Transverse colon (tissue), 4 donors: ENCODE measurements around the gene ASB5. TPM values are rescaled to one million over a fixed set of nuclear protein-coding genes. Genes with fewer than 3 reads are reported as not detected.

Source experiments
- DNase-seq: peaks from one replicate; pipeline ENCODE4 v3.0.0-alpha.2; 2019
- H3K27ac ChIP-seq, 4 donors: fragments of 200-600 bp; sonication (generic); 2 replicates each; pipeline ENCODE4 v1.5.1; 2016 to 2018; ENCODE audit warnings: inconsistent platforms in 4 of 4
- H3K27me3 ChIP-seq: fragments of 200-600 bp; sonication (generic); 2 replicates; pipeline ENCODE4 v1.5.1; 2017; ENCODE audit warnings: inconsistent platforms
- H3K36me3 ChIP-seq, 4 donors: fragments of 200-600 bp; sonication (generic); 2 replicates each; pipeline ENCODE4 v1.5.1; 2017 to 2019; ENCODE audit warnings: inconsistent platforms in 4 of 4
- H3K4me1 ChIP-seq, 4 donors: fragments of 200-600 bp; sonication (generic); 2 replicates each; pipeline ENCODE4 v1.5.1; 2017 to 2020; ENCODE audit warnings: inconsistent platforms in 4 of 4
- H3K4me3 ChIP-seq, 4 donors: fragments of 200-600 bp; sonication (generic); 1 replicate in 1 of 4; 2 replicates in 3 of 4; pipeline versions ENCODE4 v1.5.1 to v1.6.1; 2017 to 2019; ENCODE audit warnings: inconsistent platforms in 4 of 4
- H3K9me3 ChIP-seq, 2 donors: fragments of 200-600 bp; sonication (generic); 2 replicates each; pipeline ENCODE4 v1.5.1; 2017 to 2019; ENCODE audit warnings: inconsistent platforms in 2 of 2
- CTCF ChIP-seq, 5 experiments: fragments of 200-600 bp in 3 of 5; fragments of 450-650 bp in 2 of 5; sonication (generic) in 3 of 5; IDR thresholded peaks; 1 replicate in 2 of 5; 2 replicates in 3 of 5; pipeline ENCODE4 v1.5.1; 2016 to 2017; ENCODE audit warnings: antibody characterized with exemption in 5 of 5, inconsistent platforms in 3 of 5, mild to moderate bottlenecking in 2 of 5, moderate library complexity in 1 of 5
- EP300 ChIP-seq: sonication (generic); formaldehyde crosslinking; IDR thresholded peaks from one replicate; pipeline ENCODE4 v1.6.1; 2017; ENCODE audit warnings: antibody characterized with exemption, low read depth
- POLR2A ChIP-seq: fragments of 450-650 bp; IDR thresholded peaks from one replicate; pipeline ENCODE4 v1.6.1; 2016; ENCODE audit warnings: antibody characterized with exemption, mild to moderate bottlenecking, moderate library complexity
- POLR2AphosphoS5 ChIP-seq, 3 donors: sonication (generic); formaldehyde crosslinking; IDR thresholded peaks; one replicate each; pipeline ENCODE4 v1.6.1; 2016; ENCODE audit warnings: antibody characterized with exemption in 3 of 3
- WGBS, 2 donors: methylation state at CpG; one replicate each; pipeline ENCODE4 v1.1.5; 2018; ENCODE audit warnings: low coverage in 1 of 2; 5-methylcytosine and 5-hydroxymethylcytosine counted together
- in situ Hi-C, 4 donors: fragments of 200-750 bp; cut with MboI; loops; one replicate each; pipeline versions ENCODE4 v1.15.0 to v1.15.1; 2017; ENCODE audit warnings: low sequenced_read_pairs in 3 of 4, low pct_ligation_motif_present in 1 of 4, low pct_unique_long_range_greater_than_20kb in 1 of 4
- intact Hi-C: fragments of 100-400 bp; cut with DNase I; formaldehyde crosslinking; loops from one replicate; pipeline ENCODE4 v1.15.1; 2023; ENCODE audit warnings: low total_unique reads
- total RNA-seq, 4 donors: library from RNA; depleted of rRNA; stranded (reverse); fragments of >200 nt; gene quantifications; one replicate each; pipeline ENCODE4 v1.1.0, GENCODE V29; 2016

ASB5 gene, protein sequence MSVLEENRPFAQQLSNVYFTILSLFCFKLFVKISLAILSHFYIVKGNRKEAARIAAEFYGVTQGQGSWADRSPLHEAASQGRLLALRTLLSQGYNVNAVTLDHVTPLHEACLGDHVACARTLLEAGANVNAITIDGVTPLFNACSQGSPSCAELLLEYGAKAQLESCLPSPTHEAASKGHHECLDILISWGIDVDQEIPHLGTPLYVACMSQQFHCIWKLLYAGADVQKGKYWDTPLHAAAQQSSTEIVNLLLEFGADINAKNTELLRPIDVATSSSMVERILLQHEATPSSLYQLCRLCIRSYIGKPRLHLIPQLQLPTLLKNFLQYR
- 1 to 10 TPM in 3 of 4 donors, not detected in 1; 1.4 to 3.8 (median 1.8) TPM for total RNA-seq

- H3K9me3 ChIP-seq: no peaks in the 10 kb centered on the region
- in situ Hi-C loops (no loop called here), intact Hi-C loops (no loop called here)
- peak within 1 kb of the TSS in 2 of 4 donors; percentile 49 to 56 for H3K27ac ChIP-seq
- DNase-seq: no peak
- TF ChIP-seq POLR2A (no peak), POLR2AphosphoS5 (IDR thresholded peaks at IDR 0.05) (no peak), CTCF (IDR thresholded peaks at IDR 0.05) (no peak), EP300 (no peak)
- no peaks in the 10 kb centered on the region for H3K4me1 ChIP-seq
- H3K36me3 ChIP-seq: no peaks in the 10 kb centered on the region
- no peak within 1 kb of the TSS for H3K4me3 ChIP-seq
- no peaks in the 10 kb centered on the region for H3K27me3 ChIP-seq
- 89% methylated on average over 11 of the region's 11 CpGs for WGBS, 2 donors
Observed at GRCh38 chr4:176268963-176269362, at the start of gene ASB5. ASB5 (minus strand) TSS chr4:176269222; CDS start chr4:176269108, 114 bp downstream.

DNA sequence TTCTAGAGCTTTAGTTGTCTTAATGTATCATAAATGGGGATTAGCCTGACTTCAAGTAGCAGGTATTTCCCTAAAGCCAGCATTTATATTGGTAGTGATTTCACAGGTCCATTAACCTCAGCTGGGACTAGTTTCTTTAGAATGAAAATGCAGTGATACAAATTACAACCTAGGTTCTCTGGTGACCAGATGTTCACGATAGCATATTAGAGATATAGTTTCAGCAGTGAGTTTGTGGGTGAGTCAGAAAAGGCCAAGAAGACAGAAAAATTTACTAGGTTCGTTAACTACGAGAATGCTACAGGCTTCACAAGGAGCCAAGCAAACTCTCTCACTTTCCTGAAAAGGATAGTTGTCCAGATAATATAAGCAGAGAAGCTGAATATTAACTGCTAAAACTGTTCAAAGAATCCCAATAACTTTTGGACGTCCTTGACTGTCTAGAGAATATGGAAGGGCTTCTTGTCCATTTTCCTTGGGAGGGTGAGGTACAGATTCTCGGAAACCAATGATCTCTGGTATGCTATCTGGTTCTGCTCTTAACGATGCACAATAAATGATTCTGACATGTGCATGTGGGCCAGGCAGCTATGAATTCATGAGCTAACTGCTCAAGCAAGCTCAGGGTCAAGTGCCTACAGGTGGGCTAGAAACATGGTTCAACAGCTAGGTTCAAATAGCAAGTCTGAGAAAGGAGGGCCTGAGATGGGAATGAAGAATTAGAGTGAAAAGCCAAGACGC, 44.7 kb upstream of the ASB5 start:
- no peaks in the 10 kb centered on the region for H3K27me3 ChIP-seq
- no peak for TF ChIP-seq POLR2AphosphoS5 (IDR thresholded peaks at IDR 0.05)
- no peak for TF ChIP-seq POLR2A
- TF ChIP-seq EP300: no peak
- no peak for TF ChIP-seq CTCF (IDR thresholded peaks at IDR 0.05)
- peak overlapping the region in 3 of 4 donors; percentile 29 to 48 (median 37) for H3K27ac ChIP-seq
- H3K9me3 ChIP-seq: no peaks in the 10 kb centered on the region
- peaks cover 0 to 3% (median under 1%) of the 10 kb centered on the region in 4 donors for H3K4me1 ChIP-seq
- H3K4me3 ChIP-seq: no peak overlapping the region
- DNase-seq: no peak
- 62 to 80% methylated on average over 2 to 7 of the region's 7 CpGs for WGBS, 2 donors
- H3K36me3 ChIP-seq: no peaks in the 10 kb centered on the region
- in situ Hi-C loops (loop anchor here in 2 of 4 donors (10.0 to 25.0 kb wide), 2 partner anchors 119 to 251 kb away; partner anchors contain the start of genes SPATA4 (in 1 of the 2) and WDR17 (in 1 of the 2)), intact Hi-C loops (no loop called here)

DNA sequence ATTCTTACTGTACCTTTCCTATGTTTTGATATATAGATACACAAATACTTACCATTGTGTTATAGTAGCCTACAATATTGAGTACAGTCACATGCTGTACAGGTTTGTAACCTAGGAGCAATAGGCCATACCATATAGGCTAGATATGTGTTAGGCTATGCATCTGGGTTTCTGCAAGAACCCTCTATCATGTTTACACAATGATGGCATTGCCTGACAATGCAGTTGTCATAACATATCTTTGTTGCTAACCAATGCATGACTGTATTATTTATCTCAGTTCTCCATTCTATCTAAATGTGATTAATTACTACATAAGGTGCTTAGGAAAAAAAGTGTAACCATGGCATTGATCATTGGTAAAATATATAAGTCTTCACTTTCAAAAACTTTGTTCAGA, 40.8 kb upstream of the ASB5 start:
- Histone ChIP-seq H3K4me1 (no peaks in the 10 kb centered on the region), H3K4me3 (no peak overlapping the region), H3K36me3 (no peaks in the 10 kb centered on the region), H3K9me3 (no peaks in the 10 kb centered on the region), H3K27me3 (no peaks in the 10 kb centered on the region), H3K27ac (no peak overlapping the region)
- intact Hi-C loops (no loop called here), in situ Hi-C loops (loop anchor here in 2 of 4 donors (10.0 to 25.0 kb wide), 2 partner anchors 115 to 247 kb away; partner anchors contain the start of genes SPATA4 (in 1 of the 2) and WDR17 (in 1 of the 2))
- TF ChIP-seq POLR2AphosphoS5 (IDR thresholded peaks at IDR 0.05): no peak
- TF ChIP-seq CTCF (IDR thresholded peaks at IDR 0.05): no peak
- no peak for TF ChIP-seq EP300
- no peak for TF ChIP-seq POLR2A
- no peak for DNase-seq

- Histone ChIP-seq H3K9me3 (no peaks in the 10 kb centered on the region), H3K4me1 (no peaks in the 10 kb centered on the region), H3K36me3 (no peaks in the 10 kb centered on the region), H3K27me3 (no peaks in the 10 kb centered on the region), H3K4me3 (no peak overlapping the region), H3K27ac (peak overlapping the region in 1 of 4 donors; percentile 9)
- in situ Hi-C loops: loop anchor here in 1 of 4 donors (25.0 kb wide), 1 partner anchor 247 kb away; the partner anchor contains the start of gene WDR17
- WGBS, 2 donors: 76 to 80% methylated on average over 2 of the region's 2 CpGs
- TF ChIP-seq CTCF (IDR thresholded peaks at IDR 0.05): no peak
- TF ChIP-seq EP300: no peak
- TF ChIP-seq POLR2AphosphoS5 (IDR thresholded peaks at IDR 0.05): no peak
- no peak for TF ChIP-seq POLR2A
- DNase-seq: peak; percentile 39
- intact Hi-C loops: no loop called here
Observed at GRCh38 chr4:176309046-176309445, 40.0 kb upstream of the ASB5 start.
